Measurements from ENCODE around the gene RIPOR2. TPM values are rescaled to one million over a fixed set of nuclear protein-coding genes. Genes with fewer than 3 reads are reported as not detected.

RIPOR2 gene
- total RNA-seq, 1 experiment from 2014 or later: 5.0 TPM

- Histone ChIP-seq H2BK15ac (ENCODE audit: low read depth, low read length) (no peak overlapping the region), H4K5ac (ENCODE audit: insufficient read length, low read depth, low read length) (no peak overlapping the region), H3K56ac (ENCODE audit: insufficient read length, low read depth, low read length) (no peak overlapping the region), H3T11ph (ENCODE audit: low read length) (no peak overlapping the region), H3K23ac (ENCODE audit: insufficient read length, low read depth, low read length) (no peak overlapping the region), H3K9ac (ENCODE audit: extremely low read depth, insufficient read length, low read length) (no peak overlapping the region), H2BK20ac (ENCODE audit: low read depth, low read length, poor library complexity, severe bottlenecking) (no peak overlapping the region), H3K27me3 (ENCODE audit: insufficient read depth, low read length) (no peaks in the 10 kb centered on the region), H3K9me3 (ENCODE audit: control insufficient read depth, low read depth, low read length) (no peaks in the 10 kb centered on the region), H2BK120ac (ENCODE audit: low read depth, low read length, poor library complexity, severe bottlenecking) (no peak overlapping the region), H4K20me1 (ENCODE audit: control insufficient read depth, insufficient read depth, insufficient read length) (no peaks in the 10 kb centered on the region), H2BK12ac (ENCODE audit: insufficient read length, low read depth, low read length) (no peak overlapping the region), H2AK5ac (ENCODE audit: insufficient read length, low read length) (no peak overlapping the region), H3K14ac (ENCODE audit: insufficient read depth, low read length) (no peak overlapping the region), H3K18ac (ENCODE audit: insufficient read length, low read depth, low read length) (no peak overlapping the region), H2BK5ac (ENCODE audit: insufficient read length, low read length) (no peak overlapping the region), H3K79me2 (ENCODE audit: insufficient read depth, low read length) (no peaks in the 10 kb centered on the region), H3K4me2 (ENCODE audit: insufficient read depth, insufficient read length, low read length) (no peak overlapping the region), H3K27ac (ENCODE audit: insufficient read length, low read depth, low read length) (no peak overlapping the region), H3K4me1 (ENCODE audit: insufficient read depth, low read length) (no peaks in the 10 kb centered on the region), H3K4ac (ENCODE audit: low read depth, low read length) (no peak overlapping the region), H3K79me1 (ENCODE audit: insufficient read depth, low read depth, low read length, poor library complexity, severe bottlenecking) (no peaks in the 10 kb centered on the region), H4K91ac (ENCODE audit: insufficient read length, low read depth, low read length) (no peak overlapping the region), H4K8ac (replicated peaks; ENCODE audit: insufficient read length, low read depth, low read length) (no peak overlapping the region), H2AFZ (ENCODE audit: low read length) (no peak overlapping the region), H3K23me2 (ENCODE audit: insufficient read length, low read depth, low read length, poor library complexity, severe bottlenecking) (no peaks in the 10 kb centered on the region)
- peak; percentile 77 for DNase-seq
- TF ChIP-seq CTCF (conservative IDR thresholded peaks at IDR 0.05): no peak
- H3K4me3 Mint-ChIP-seq: no peak overlapping the region
- H3K9me3 Mint-ChIP-seq: no peaks in the 10 kb centered on the region
- H3K27me3 Mint-ChIP-seq (ENCODE audit: low read depth): no peaks in the 10 kb centered on the region
- WGBS (ENCODE audit: extremely low coverage, insufficient read length, low lambda C conversion rate): no CpG with 5 or more reads among the region's 17 CpGs
- H3K4me1 Mint-ChIP-seq: peaks cover 4 to 9% of the 10 kb centered on the region in 2 experiments
- H3K36me3 Mint-ChIP-seq (ENCODE audit: insufficient read depth in 1 of 3, low read depth in 3 of 3): no peaks in the 10 kb centered on the region
- no peak overlapping the region for H3K27ac Mint-ChIP-seq
These were observed 174.4 kb downstream of the RIPOR2 start for GRCh38 chr6:24761193-24761835.

Measured in H9 (cell line).